ENCODE measurements around the gene NCR3LG1.

DNA sequence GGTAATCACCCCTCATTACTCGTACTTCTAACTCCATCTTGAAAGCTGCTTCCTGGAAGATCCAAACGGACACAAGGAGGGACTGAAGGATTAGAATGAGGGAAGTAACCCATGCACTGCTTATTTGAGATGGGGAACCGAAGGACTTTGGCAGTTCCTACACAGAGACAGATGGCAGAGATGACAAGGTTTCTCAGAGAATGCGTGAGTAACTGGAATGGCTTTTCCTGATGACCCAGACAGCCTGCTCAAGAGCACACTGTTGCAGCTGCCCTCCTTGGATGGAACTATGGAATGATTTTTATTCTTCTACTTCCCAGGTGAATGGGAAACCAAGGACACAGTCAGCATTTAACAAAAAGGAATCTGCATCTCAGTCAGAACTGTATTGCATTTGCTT, 29.6 kb downstream of the NCR3LG1 start:
- TF ChIP-seq, protein P1, sequence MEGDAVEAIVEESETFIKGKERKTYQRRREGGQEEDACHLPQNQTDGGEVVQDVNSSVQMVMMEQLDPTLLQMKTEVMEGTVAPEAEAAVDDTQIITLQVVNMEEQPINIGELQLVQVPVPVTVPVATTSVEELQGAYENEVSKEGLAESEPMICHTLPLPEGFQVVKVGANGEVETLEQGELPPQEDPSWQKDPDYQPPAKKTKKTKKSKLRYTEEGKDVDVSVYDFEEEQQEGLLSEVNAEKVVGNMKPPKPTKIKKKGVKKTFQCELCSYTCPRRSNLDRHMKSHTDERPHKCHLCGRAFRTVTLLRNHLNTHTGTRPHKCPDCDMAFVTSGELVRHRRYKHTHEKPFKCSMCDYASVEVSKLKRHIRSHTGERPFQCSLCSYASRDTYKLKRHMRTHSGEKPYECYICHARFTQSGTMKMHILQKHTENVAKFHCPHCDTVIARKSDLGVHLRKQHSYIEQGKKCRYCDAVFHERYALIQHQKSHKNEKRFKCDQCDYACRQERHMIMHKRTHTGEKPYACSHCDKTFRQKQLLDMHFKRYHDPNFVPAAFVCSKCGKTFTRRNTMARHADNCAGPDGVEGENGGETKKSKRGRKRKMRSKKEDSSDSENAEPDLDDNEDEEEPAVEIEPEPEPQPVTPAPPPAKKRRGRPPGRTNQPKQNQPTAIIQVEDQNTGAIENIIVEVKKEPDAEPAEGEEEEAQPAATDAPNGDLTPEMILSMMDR (IDR thresholded peaks at IDR 0.05; ENCODE audit: control extremely low read depth in 1 of 3, insufficient read depth in 1 of 3, low read depth in 1 of 3, low read length in 3 of 3), result no peak
- TF ChIP-seq SP1 (IDR thresholded peaks at IDR 0.05; ENCODE audit: low read depth, low read length) (no peak), CHD2 (IDR thresholded peaks at IDR 0.05; ENCODE audit: low read length) (no peak), JUN (IDR thresholded peaks at IDR 0.05; ENCODE audit: low read depth, low read length) (no peak), SUZ12 (IDR thresholded peaks at IDR 0.05; ENCODE audit: low read length) (no peak), JUND (IDR thresholded peaks at IDR 0.05; ENCODE audit: low read length) (no peak), NRF1 (IDR thresholded peaks at IDR 0.05; ENCODE audit: low read depth, low read length) (no peak), YY1 (IDR thresholded peaks at IDR 0.05; ENCODE audit: low read depth, low read length) (no peak), CBX5 (IDR thresholded peaks at IDR 0.05; ENCODE audit: low read depth, low read length) (no peak)
- TF ChIP-seq, protein P2, sequence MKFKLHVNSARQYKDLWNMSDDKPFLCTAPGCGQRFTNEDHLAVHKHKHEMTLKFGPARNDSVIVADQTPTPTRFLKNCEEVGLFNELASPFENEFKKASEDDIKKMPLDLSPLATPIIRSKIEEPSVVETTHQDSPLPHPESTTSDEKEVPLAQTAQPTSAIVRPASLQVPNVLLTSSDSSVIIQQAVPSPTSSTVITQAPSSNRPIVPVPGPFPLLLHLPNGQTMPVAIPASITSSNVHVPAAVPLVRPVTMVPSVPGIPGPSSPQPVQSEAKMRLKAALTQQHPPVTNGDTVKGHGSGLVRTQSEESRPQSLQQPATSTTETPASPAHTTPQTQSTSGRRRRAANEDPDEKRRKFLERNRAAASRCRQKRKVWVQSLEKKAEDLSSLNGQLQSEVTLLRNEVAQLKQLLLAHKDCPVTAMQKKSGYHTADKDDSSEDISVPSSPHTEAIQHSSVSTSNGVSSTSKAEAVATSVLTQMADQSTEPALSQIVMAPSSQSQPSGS (IDR thresholded peaks at IDR 0.05; ENCODE audit: low read length), result no peak

All from H1 (cell line).